ENCODE data around the gene LRRTM2.

The LRRTM2 gene

GRCh38 chr5:138824924-138825863 lies 49.9 kb downstream of the LRRTM2 start:
- Histone ChIP-seq H3K4me3 (ENCODE audit: extremely low read depth, insufficient read depth, low read length, poor library complexity, severe bottlenecking) (no peak overlapping the region), H3K4me1 (ENCODE audit: control insufficient read depth, insufficient read depth, low read length, poor library complexity, severe bottlenecking) (peaks cover 4% of the 10 kb centered on the region), H3K9me3 (ENCODE audit: control insufficient read depth, low read length) (no peaks in the 10 kb centered on the region), H3K36me3 (ENCODE audit: control insufficient read depth, insufficient read depth, low read length) (peaks cover 60% of the 10 kb centered on the region), H3K27ac (ENCODE audit: low read depth, low read length, severe bottlenecking) (no peak overlapping the region)
- WGBS, 2 experiments (ENCODE audit: insufficient coverage in 2 of 2) = 85% methylated on average over 2 of the region's 5 CpGs; no CpG with 5 or more reads in 1 of the 2 experiments

- H3K27ac ChIP-seq (ENCODE audit: low read depth, low read length, severe bottlenecking) = peak overlapping the region; percentile 10
- H3K36me3 ChIP-seq (ENCODE audit: control insufficient read depth, insufficient read depth, low read length) = peaks cover 64% of the 10 kb centered on the region
- H3K4me3 ChIP-seq (ENCODE audit: extremely low read depth, insufficient read depth, low read length, poor library complexity, severe bottlenecking) = no peak overlapping the region
- H3K9me3 ChIP-seq (ENCODE audit: control insufficient read depth, low read length) = no peaks in the 10 kb centered on the region
- peaks cover 4% of the 10 kb centered on the region for H3K4me1 ChIP-seq (ENCODE audit: control insufficient read depth, insufficient read depth, low read length, poor library complexity, severe bottlenecking)
- 90 to 91% methylated on average over 5 to 6 of the region's 7 CpGs for WGBS, 2 experiments (ENCODE audit: insufficient coverage in 2 of 2)
Measured at GRCh38 chr5:138824516-138824915, 50.6 kb downstream of the LRRTM2 start.

- H3K27ac ChIP-seq (ENCODE audit: low read depth, low read length, severe bottlenecking) = no peak overlapping the region
- peaks cover 4% of the 10 kb centered on the region for H3K4me1 ChIP-seq (ENCODE audit: control insufficient read depth, insufficient read depth, low read length, poor library complexity, severe bottlenecking)
- H3K9me3 ChIP-seq (ENCODE audit: control insufficient read depth, low read length) = no peaks in the 10 kb centered on the region
- WGBS, 2 experiments (ENCODE audit: insufficient coverage in 2 of 2) = 86 to 100% methylated on average over 1 of the region's 3 CpGs
- H3K4me3 ChIP-seq (ENCODE audit: extremely low read depth, insufficient read depth, low read length, poor library complexity, severe bottlenecking) = no peak overlapping the region
- H3K36me3 ChIP-seq (ENCODE audit: control insufficient read depth, insufficient read depth, low read length) = peaks cover 49% of the 10 kb centered on the region
Measured at GRCh38 chr5:138820695-138821094, 54.4 kb downstream of the LRRTM2 start.

- WGBS, 2 experiments (ENCODE audit: insufficient coverage in 2 of 2) = 93 to 94% methylated on average over 4 of the region's 4 CpGs
- Histone ChIP-seq H3K36me3 (ENCODE audit: control insufficient read depth, insufficient read depth, low read length) (peaks cover 59% of the 10 kb centered on the region), H3K4me3 (ENCODE audit: extremely low read depth, insufficient read depth, low read length, poor library complexity, severe bottlenecking) (no peak overlapping the region), H3K27ac (ENCODE audit: low read depth, low read length, severe bottlenecking) (no peak overlapping the region), H3K4me1 (ENCODE audit: control insufficient read depth, insufficient read depth, low read length, poor library complexity, severe bottlenecking) (peaks cover under 1% of the 10 kb centered on the region), H3K9me3 (ENCODE audit: control insufficient read depth, low read length) (no peaks in the 10 kb centered on the region)
Measured at GRCh38 chr5:138819081-138819480, 56.1 kb downstream of the LRRTM2 start.

Measured in mesodermal cell (in vitro differentiated cells).